Ovary (tissue), 3 donors: Measurements from ENCODE around the gene PGR.

Source experiments
- EP300 ChIP-seq: sonication (generic); formaldehyde crosslinking; IDR thresholded peaks from one replicate; pipeline ENCODE4 v1.6.1; 2017; ENCODE audit warnings: antibody characterized with exemption
- POLR2A ChIP-seq: fragments of 450-650 bp; IDR thresholded peaks from one replicate; pipeline ENCODE4 v1.6.1; 2017; ENCODE audit warnings: antibody characterized with exemption, mild to moderate bottlenecking, moderate library complexity
- TF ChIP-seq, protein P1 (sequence below), 3 donors: fragments of 450-650 bp in 2 of 3; fragments of 200-600 bp in 1 of 3; IDR thresholded peaks; one replicate each; pipeline versions ENCODE4 v1.5.1 to v1.8.0; 2016 to 2022; ENCODE audit warnings: antibody characterized with exemption in 3 of 3, mild to moderate bottlenecking in 1 of 3
- donor health status: DM: no; HTN: no; CAD: no.

DNA sequence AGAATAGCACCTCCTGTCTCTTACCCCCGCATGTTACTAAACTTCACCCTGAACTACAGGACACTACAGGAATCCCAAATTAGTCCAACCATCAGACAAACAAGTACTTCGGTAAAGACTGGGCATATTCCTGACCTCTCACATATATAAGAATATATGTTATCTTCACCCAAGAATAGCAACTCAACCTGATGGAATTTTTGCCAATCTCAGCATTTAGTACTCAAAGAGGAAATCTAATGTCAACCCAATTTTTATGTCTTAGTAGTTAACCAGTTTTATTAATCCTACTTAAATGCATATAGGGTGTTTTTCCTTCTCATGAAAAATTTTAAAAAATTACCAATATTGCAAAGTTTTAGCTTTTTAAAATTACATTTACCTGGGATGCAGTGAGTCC lies 26.2 kb downstream of the PGR start:
- TF ChIP-seq, protein P1, sequence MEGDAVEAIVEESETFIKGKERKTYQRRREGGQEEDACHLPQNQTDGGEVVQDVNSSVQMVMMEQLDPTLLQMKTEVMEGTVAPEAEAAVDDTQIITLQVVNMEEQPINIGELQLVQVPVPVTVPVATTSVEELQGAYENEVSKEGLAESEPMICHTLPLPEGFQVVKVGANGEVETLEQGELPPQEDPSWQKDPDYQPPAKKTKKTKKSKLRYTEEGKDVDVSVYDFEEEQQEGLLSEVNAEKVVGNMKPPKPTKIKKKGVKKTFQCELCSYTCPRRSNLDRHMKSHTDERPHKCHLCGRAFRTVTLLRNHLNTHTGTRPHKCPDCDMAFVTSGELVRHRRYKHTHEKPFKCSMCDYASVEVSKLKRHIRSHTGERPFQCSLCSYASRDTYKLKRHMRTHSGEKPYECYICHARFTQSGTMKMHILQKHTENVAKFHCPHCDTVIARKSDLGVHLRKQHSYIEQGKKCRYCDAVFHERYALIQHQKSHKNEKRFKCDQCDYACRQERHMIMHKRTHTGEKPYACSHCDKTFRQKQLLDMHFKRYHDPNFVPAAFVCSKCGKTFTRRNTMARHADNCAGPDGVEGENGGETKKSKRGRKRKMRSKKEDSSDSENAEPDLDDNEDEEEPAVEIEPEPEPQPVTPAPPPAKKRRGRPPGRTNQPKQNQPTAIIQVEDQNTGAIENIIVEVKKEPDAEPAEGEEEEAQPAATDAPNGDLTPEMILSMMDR (IDR thresholded peaks at IDR 0.05), result no peak
- TF ChIP-seq POLR2A (no peak), EP300 (no peak)
